OCI-LY7 (cell line): ENCODE data around the gene C1orf141.
A peak's percentile ranks its signal among the peaks of the same experiment; 100 is the strongest.

ENCODE experiments used
- EZH2phosphoT487 ChIP-seq: fragments of 200-600 bp; sonication (generic); IDR thresholded peaks from 2 replicates; pipeline ENCODE4 v1.6.1; 2018; ENCODE audit warnings: low read depth, borderline replicate concordance, mild to moderate bottlenecking, mixed run types, antibody characterized with exemption, low read length, moderate library complexity, mixed read lengths
- TF ChIP-seq, protein P1 (sequence below): fragments of 200-600 bp; sonication (generic); conservative IDR thresholded peaks from 2 replicates; pipeline ENCODE4 v1.5.1; 2014; ENCODE audit warnings: mild to moderate bottlenecking, antibody characterized with exemption, low read length, moderate library complexity, mixed read lengths

DNA sequence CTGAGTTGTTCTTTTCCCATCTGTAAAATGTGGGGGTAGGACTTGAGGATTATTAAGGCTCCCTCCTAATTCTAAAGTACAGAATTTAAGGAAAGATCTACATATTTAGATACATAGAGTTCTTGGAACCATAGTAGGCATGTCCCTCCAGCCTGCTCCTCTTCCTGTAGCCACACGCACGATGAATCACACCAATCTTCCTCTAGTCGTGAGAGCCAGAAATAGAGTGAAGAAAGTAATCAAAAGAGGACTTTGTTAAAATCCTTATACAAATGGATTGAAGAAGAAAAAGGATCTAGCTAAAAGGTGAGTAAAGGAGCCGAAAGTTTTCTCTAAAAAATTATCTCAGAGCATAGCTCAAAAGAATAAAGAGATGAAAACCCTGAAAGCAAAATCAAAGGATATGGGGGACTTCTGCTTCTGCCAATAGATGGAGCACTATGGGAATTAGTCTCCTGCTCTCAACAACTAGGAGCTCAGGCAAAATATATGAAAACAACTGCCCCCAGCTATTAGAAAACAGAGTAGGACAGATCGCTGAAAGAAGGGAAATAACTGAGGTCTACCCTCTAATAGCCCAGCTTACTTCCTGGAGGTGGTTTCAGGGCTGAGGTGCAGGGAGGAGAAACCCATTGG lies 8.5 kb downstream of the C1orf141 start:
- TF ChIP-seq, protein P1, sequence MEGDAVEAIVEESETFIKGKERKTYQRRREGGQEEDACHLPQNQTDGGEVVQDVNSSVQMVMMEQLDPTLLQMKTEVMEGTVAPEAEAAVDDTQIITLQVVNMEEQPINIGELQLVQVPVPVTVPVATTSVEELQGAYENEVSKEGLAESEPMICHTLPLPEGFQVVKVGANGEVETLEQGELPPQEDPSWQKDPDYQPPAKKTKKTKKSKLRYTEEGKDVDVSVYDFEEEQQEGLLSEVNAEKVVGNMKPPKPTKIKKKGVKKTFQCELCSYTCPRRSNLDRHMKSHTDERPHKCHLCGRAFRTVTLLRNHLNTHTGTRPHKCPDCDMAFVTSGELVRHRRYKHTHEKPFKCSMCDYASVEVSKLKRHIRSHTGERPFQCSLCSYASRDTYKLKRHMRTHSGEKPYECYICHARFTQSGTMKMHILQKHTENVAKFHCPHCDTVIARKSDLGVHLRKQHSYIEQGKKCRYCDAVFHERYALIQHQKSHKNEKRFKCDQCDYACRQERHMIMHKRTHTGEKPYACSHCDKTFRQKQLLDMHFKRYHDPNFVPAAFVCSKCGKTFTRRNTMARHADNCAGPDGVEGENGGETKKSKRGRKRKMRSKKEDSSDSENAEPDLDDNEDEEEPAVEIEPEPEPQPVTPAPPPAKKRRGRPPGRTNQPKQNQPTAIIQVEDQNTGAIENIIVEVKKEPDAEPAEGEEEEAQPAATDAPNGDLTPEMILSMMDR: peak; percentile 36; the same call in 1 of the 2 replicates
- no peak for TF ChIP-seq EZH2phosphoT487
